OCI-LY3 (cell line): ENCODE data around the gene PNLIP.

Source experiments
- CTCF ChIP-seq: fragments of 200-600, 300-600 bp; sonication (generic); IDR thresholded peaks from 2 replicates; pipeline ENCODE4 v1.5.1; 2014; ENCODE audit warnings: antibody characterized with exemption, low read length, low read depth
- EZH2phosphoT487 ChIP-seq: fragments of 200-600 bp; shearing (Covaris generic); IDR thresholded peaks from 2 replicates; pipeline ENCODE4 v1.6.1; 2018; ENCODE audit warnings: antibody characterized with exemption, mixed run types, low read depth

- TF ChIP-seq CTCF (no peak), EZH2phosphoT487 (no peak)
These were observed 69.1 kb downstream of the PNLIP start for GRCh38 chr10:116614796-116615195.
